22Rv1 (cell line): ENCODE data around the gene RPUSD4.

Experiments
- CTCF ChIP-seq: fragments of 450-650 bp; IDR thresholded peaks from 2 replicates; pipeline ENCODE4 v1.5.1; 2017; ENCODE audit warnings: mild to moderate bottlenecking
- ZFX ChIP-seq: fragments of 450-650 bp; IDR thresholded peaks from 2 replicates; pipeline ENCODE4 v1.6.1; 2017; ENCODE audit warnings: antibody characterized with exemption, borderline replicate concordance

- TF ChIP-seq CTCF = no peak
- no peak for TF ChIP-seq ZFX
Observed at GRCh38 chr11:126254819-126255218, 43.4 kb upstream of the RPUSD4 start.
